ENCODE results near the gene ACSS2. TPM values are rescaled to one million over a fixed set of nuclear protein-coding genes. Genes with fewer than 3 reads are reported as not detected.

The ACSS2 gene
- total RNA-seq, 2 donors from 2014 or later = 37.4 to 44.2 TPM

GRCh38 chr20:34916774-34917354, 40.5 kb downstream of the ACSS2 start:
- no peaks in the 10 kb centered on the region for H3K36me3 ChIP-seq
- DNase-seq (ENCODE audit: low spot score) = no peak
- H3K4me3 ChIP-seq = no peak overlapping the region
- WGBS = 70% methylated on average over 2 of the region's 2 CpGs
- no peaks in the 10 kb centered on the region for H3K9me3 ChIP-seq
- TF ChIP-seq POLR2A (IDR thresholded peaks at IDR 0.05) (no peak), CTCF (IDR thresholded peaks at IDR 0.05) (no peak), POLR2AphosphoS5 (IDR thresholded peaks at IDR 0.05) (no peak)
- H3K27me3 ChIP-seq (replicated peaks; ENCODE audit: insufficient read depth) = no peaks in the 10 kb centered on the region
- H3K4me1 ChIP-seq (replicated peaks) = no peaks in the 10 kb centered on the region
- intact Hi-C loops (cut with DNase I) = no loop called here
- no peak overlapping the region for H3K27ac ChIP-seq

GRCh38 chr20:34920055-34920454, 43.6 kb downstream of the ACSS2 start:
- Histone ChIP-seq H3K4me3 (no peak overlapping the region), H3K27ac (no peak overlapping the region), H3K9me3 (no peaks in the 10 kb centered on the region), H3K36me3 (no peaks in the 10 kb centered on the region), H3K4me1 (replicated peaks) (no peaks in the 10 kb centered on the region), H3K27me3 (replicated peaks; ENCODE audit: insufficient read depth) (no peaks in the 10 kb centered on the region)
- TF ChIP-seq POLR2A (IDR thresholded peaks at IDR 0.05) = no peak
- no peak for TF ChIP-seq POLR2AphosphoS5 (IDR thresholded peaks at IDR 0.05)
- TF ChIP-seq CTCF (IDR thresholded peaks at IDR 0.05) = no peak
- intact Hi-C loops (cut with DNase I) = no loop called here
- DNase-seq (ENCODE audit: low spot score) = no peak

GRCh38 chr20:34921436-34921835, 45.0 kb downstream of the ACSS2 start:
- intact Hi-C loops (cut with DNase I) = no loop called here
- no peak overlapping the region for H3K27ac ChIP-seq
- H3K36me3 ChIP-seq = no peaks in the 10 kb centered on the region
- H3K9me3 ChIP-seq = no peaks in the 10 kb centered on the region
- no peaks in the 10 kb centered on the region for H3K27me3 ChIP-seq (replicated peaks; ENCODE audit: insufficient read depth)
- 84% methylated on average over 3 of the region's 3 CpGs for WGBS
- no peak for DNase-seq (ENCODE audit: low spot score)
- H3K4me1 ChIP-seq (replicated peaks) = no peaks in the 10 kb centered on the region
- no peak overlapping the region for H3K4me3 ChIP-seq
- TF ChIP-seq POLR2AphosphoS5 (IDR thresholded peaks at IDR 0.05) = no peak
- no peak for TF ChIP-seq POLR2A (IDR thresholded peaks at IDR 0.05)
- no peak for TF ChIP-seq CTCF (IDR thresholded peaks at IDR 0.05)

GRCh38 chr20:34922654-34923381, 46.4 kb downstream of the ACSS2 start:
- no peak overlapping the region for H3K4me3 ChIP-seq
- H3K9me3 ChIP-seq = no peaks in the 10 kb centered on the region
- intact Hi-C loops (cut with DNase I) = no loop called here
- TF ChIP-seq POLR2AphosphoS5 (IDR thresholded peaks at IDR 0.05) = peak; percentile 87
- TF ChIP-seq CTCF (IDR thresholded peaks at IDR 0.05) = no peak
- 80% methylated on average over 5 of the region's 5 CpGs for WGBS
- peaks cover 0 to 3% of the 10 kb centered on the region in 2 donors for H3K36me3 ChIP-seq
- peak overlapping the region; percentile 52 to 58 for H3K27ac ChIP-seq
- peak; percentile 60 for DNase-seq (ENCODE audit: low spot score)
- no peaks in the 10 kb centered on the region for H3K27me3 ChIP-seq (replicated peaks; ENCODE audit: insufficient read depth)
- H3K4me1 ChIP-seq (replicated peaks) = no peaks in the 10 kb centered on the region

GRCh38 chr20:34923414-34923813, 47.0 kb downstream of the ACSS2 start:
- intact Hi-C loops (cut with DNase I) = no loop called here
- Histone ChIP-seq H3K27me3 (replicated peaks; ENCODE audit: insufficient read depth) (no peaks in the 10 kb centered on the region), H3K36me3 (peaks cover 0 to 3% of the 10 kb centered on the region in 2 donors), H3K9me3 (no peaks in the 10 kb centered on the region), H3K4me1 (replicated peaks) (no peaks in the 10 kb centered on the region), H3K4me3 (no peak overlapping the region), H3K27ac (peak overlapping the region; percentile 52 to 58)
- 94% methylated on average over 2 of the region's 2 CpGs for WGBS
- no peak for TF ChIP-seq POLR2A (IDR thresholded peaks at IDR 0.05)
- no peak for TF ChIP-seq POLR2AphosphoS5 (IDR thresholded peaks at IDR 0.05)
- TF ChIP-seq CTCF (IDR thresholded peaks at IDR 0.05) = no peak
- no peak for DNase-seq (ENCODE audit: low spot score)
